ENCODE measurements around the gene RABEPK.

DNA sequence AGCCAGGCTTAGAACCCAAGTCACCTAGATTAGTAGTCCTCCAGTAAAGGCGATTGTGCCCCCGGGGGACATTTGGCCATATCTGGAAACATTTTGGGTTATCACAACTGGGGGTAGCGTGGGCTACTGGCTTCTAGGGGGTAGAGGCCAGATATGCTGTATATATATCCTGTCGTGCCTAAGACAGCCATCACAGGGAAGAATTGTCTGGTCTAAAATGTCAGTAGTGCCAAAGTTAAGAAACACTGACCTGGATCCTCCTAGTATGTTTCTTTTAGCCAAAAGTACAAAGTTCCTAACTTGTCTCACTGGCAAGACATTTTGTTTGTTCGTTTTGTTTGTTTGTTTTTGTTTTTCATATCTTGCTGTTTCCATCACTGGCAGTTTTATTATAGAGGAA lies 13.8 kb downstream of the RABEPK start:
- no peak for TF ChIP-seq CTCF (IDR thresholded peaks at IDR 0.05)
- no peak for TF ChIP-seq POLR2A (IDR thresholded peaks at IDR 0.05)
